Measurements from ENCODE around the gene HOXB4. TPM values are rescaled to one million over a fixed set of nuclear protein-coding genes. Genes with fewer than 3 reads are reported as not detected.

The HOXB4 gene
- total and polyA plus RNA-seq, 2 of the 4 experiments (the other 2 are of a cell fraction): 2.0 to 8.5 TPM

- Histone ChIP-seq H3K4ac (ENCODE audit: low read depth, low read length) (peak overlapping the region; percentile 99), H3K9ac (ENCODE audit: low read depth, low read length) (peak overlapping the region; percentile 100), H3K9me1 (ENCODE audit: insufficient read depth, low read length) (no peaks in the 10 kb centered on the region), H3K23ac (ENCODE audit: low read depth, low read length) (peak overlapping the region; percentile 100), H4K5ac (ENCODE audit: low read depth, low read length) (peak overlapping the region; percentile 89), H3K4me1 (ENCODE audit: control insufficient read depth, insufficient read depth, low read length) (peaks cover 9% of the 10 kb centered on the region), H3K56ac (ENCODE audit: extremely low read depth, insufficient read depth, low read length) (peak overlapping the region; percentile 100), H3K4me3 (ENCODE audit: insufficient read depth, low read depth, low read length) (peak overlapping the region; percentile 91), H2BK5ac (ENCODE audit: low read depth, low read length, poor library complexity, severe bottlenecking) (peak overlapping the region; percentile 99), H3K27me3 (ENCODE audit: control insufficient read depth, insufficient read depth, low read length) (no peaks in the 10 kb centered on the region), H4K20me1 (ENCODE audit: insufficient read depth, low read length) (no peaks in the 10 kb centered on the region; the same call in 1 of the 2 replicates), H2BK20ac (ENCODE audit: low read depth, low read length) (peak overlapping the region; percentile 91), H3K79me1 (ENCODE audit: low read depth in 1 of 2, low read length in 2 of 2) (no peaks in the 10 kb centered on the region), H2BK15ac (ENCODE audit: low read depth, low read length) (peak overlapping the region; percentile 95), H2AK5ac (ENCODE audit: low read depth, low read length) (peak overlapping the region; percentile 98), H3K36me3 (ENCODE audit: control insufficient read depth, insufficient read depth, low read length) (peaks cover 14% of the 10 kb centered on the region; the same call in 1 of the 2 replicates), H3K27ac (ENCODE audit: insufficient read depth, low read length) (peak overlapping the region; percentile 99), H2BK120ac (ENCODE audit: low read depth, low read length) (peak overlapping the region; percentile 97), H4K8ac (ENCODE audit: low read depth in 2 of 2, low read length in 2 of 2) (peak overlapping the region; percentile 96 to 99), H3K4me2 (ENCODE audit: low read depth, low read length) (peak overlapping the region; percentile 98), H3K14ac (replicated peaks; ENCODE audit: low read depth, low read length) (peak overlapping the region; percentile 99), H3K18ac (ENCODE audit: low read depth, low read length) (peak overlapping the region; percentile 96), H3K9me3 (ENCODE audit: control insufficient read depth, insufficient read depth, low read length) (no peaks in the 10 kb centered on the region), H2AK9ac (replicated peaks; ENCODE audit: low read depth, low read length, poor library complexity) (peak overlapping the region; percentile 94), H2AFZ (replicated peaks; ENCODE audit: low read length, poor library complexity) (peak overlapping the region; percentile 64), H4K91ac (ENCODE audit: insufficient read depth, low read depth, low read length) (peak overlapping the region; percentile 99)
- no TSS peak for BruUV-seq (replicated peaks)
- DNase-seq (peak; percentile 16), ATAC-seq (ENCODE audit: low read depth) (no peak)
- intact Hi-C loops (cut with micrococcal nuclease): no loop called here
- POLR2A ChIA-PET (ENCODE audit: unreplicated experiment): interaction anchor here (0.6 to 1.0 kb wide), 5 partner anchors 10 to 35 kb away, joined by 3 to 9 read pairs (median 4); no protein-coding TSS in a partner anchor
- CTCF ChIA-PET: interaction anchor here (0.6 to 1.5 kb wide), 3 partner anchors 45 to 239 kb away, joined by 4 read pairs; no protein-coding TSS in a partner anchor
- dilution Hi-C loops (cut with HindIII; ENCODE audit: low sequenced_read_pairs, unreplicated experiment): no loop called here
- no peak for TF ChIP-seq POLR2A (IDR thresholded peaks at IDR 0.05; ENCODE audit: low read depth, low read length)
- TF ChIP-seq RAD21 (IDR thresholded peaks at IDR 0.05; ENCODE audit: low read length): no peak
- no peak for TF ChIP-seq MXI1 (IDR thresholded peaks at IDR 0.05; ENCODE audit: borderline replicate concordance, low read depth, low read length)
- no peak for TF ChIP-seq MAZ (IDR thresholded peaks at IDR 0.05; ENCODE audit: borderline replicate concordance, low read depth, low read length)
- in situ Hi-C loops (cut with MboI; ENCODE audit: low sequenced_read_pairs): loop anchor here (10.0 kb wide), 1 partner anchor 566 kb away; no protein-coding TSS in a partner anchor
Observed at GRCh38 chr17:48590607-48591161, 12.5 kb upstream of the HOXB4 start.
